ENCODE results near the gene RNF13.

The RNF13 gene

GRCh38 chr3:149975919-149976318 lies 162.9 kb downstream of the RNF13 start:
- TF ChIP-seq TAF1 (IDR thresholded peaks at IDR 0.05; ENCODE audit: borderline replicate concordance, insufficient read depth, low read length) = no peak
- no peak for TF ChIP-seq FOXP2 (optimal IDR thresholded peaks at IDR 0.05; ENCODE audit: borderline replicate concordance, extremely low read depth, extremely low read length, insufficient read depth)
- TF ChIP-seq POLR2AphosphoS5 (IDR thresholded peaks at IDR 0.05; ENCODE audit: low read depth, low read length) = no peak
- TF ChIP-seq, protein P1, sequence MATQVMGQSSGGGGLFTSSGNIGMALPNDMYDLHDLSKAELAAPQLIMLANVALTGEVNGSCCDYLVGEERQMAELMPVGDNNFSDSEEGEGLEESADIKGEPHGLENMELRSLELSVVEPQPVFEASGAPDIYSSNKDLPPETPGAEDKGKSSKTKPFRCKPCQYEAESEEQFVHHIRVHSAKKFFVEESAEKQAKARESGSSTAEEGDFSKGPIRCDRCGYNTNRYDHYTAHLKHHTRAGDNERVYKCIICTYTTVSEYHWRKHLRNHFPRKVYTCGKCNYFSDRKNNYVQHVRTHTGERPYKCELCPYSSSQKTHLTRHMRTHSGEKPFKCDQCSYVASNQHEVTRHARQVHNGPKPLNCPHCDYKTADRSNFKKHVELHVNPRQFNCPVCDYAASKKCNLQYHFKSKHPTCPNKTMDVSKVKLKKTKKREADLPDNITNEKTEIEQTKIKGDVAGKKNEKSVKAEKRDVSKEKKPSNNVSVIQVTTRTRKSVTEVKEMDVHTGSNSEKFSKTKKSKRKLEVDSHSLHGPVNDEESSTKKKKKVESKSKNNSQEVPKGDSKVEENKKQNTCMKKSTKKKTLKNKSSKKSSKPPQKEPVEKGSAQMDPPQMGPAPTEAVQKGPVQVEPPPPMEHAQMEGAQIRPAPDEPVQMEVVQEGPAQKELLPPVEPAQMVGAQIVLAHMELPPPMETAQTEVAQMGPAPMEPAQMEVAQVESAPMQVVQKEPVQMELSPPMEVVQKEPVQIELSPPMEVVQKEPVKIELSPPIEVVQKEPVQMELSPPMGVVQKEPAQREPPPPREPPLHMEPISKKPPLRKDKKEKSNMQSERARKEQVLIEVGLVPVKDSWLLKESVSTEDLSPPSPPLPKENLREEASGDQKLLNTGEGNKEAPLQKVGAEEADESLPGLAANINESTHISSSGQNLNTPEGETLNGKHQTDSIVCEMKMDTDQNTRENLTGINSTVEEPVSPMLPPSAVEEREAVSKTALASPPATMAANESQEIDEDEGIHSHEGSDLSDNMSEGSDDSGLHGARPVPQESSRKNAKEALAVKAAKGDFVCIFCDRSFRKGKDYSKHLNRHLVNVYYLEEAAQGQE (IDR thresholded peaks at IDR 0.05; ENCODE audit: insufficient read depth in 1 of 2, low read depth in 2 of 2, low read length in 2 of 2) = no peak
- TF ChIP-seq SIN3A (IDR thresholded peaks at IDR 0.05; ENCODE audit: borderline replicate concordance, insufficient read depth, low read length) = no peak

- TF ChIP-seq FOXP2 (optimal IDR thresholded peaks at IDR 0.05; ENCODE audit: borderline replicate concordance, extremely low read depth, extremely low read length, insufficient read depth) (no peak), SIN3A (IDR thresholded peaks at IDR 0.05; ENCODE audit: borderline replicate concordance, insufficient read depth, low read length) (no peak), POLR2AphosphoS5 (IDR thresholded peaks at IDR 0.05; ENCODE audit: low read depth, low read length) (no peak), TAF1 (IDR thresholded peaks at IDR 0.05; ENCODE audit: borderline replicate concordance, insufficient read depth, low read length) (no peak)
- TF ChIP-seq, protein P1 (IDR thresholded peaks at IDR 0.05; ENCODE audit: insufficient read depth in 1 of 2, low read depth in 2 of 2, low read length in 2 of 2) = no peak
These were observed 164.4 kb downstream of the RNF13 start for GRCh38 chr3:149977386-149977785.

GRCh38 chr3:149983628-149984027 lies 170.6 kb downstream of the RNF13 start:
- TF ChIP-seq FOXP2 (optimal IDR thresholded peaks at IDR 0.05; ENCODE audit: borderline replicate concordance, extremely low read depth, extremely low read length, insufficient read depth) (no peak), POLR2AphosphoS5 (IDR thresholded peaks at IDR 0.05; ENCODE audit: low read depth, low read length) (no peak), SIN3A (IDR thresholded peaks at IDR 0.05; ENCODE audit: borderline replicate concordance, insufficient read depth, low read length) (no peak), TAF1 (IDR thresholded peaks at IDR 0.05; ENCODE audit: borderline replicate concordance, insufficient read depth, low read length) (no peak)
- TF ChIP-seq, protein P1 (IDR thresholded peaks at IDR 0.05; ENCODE audit: insufficient read depth in 1 of 2, low read depth in 2 of 2, low read length in 2 of 2) = no peak

- TF ChIP-seq FOXP2 (optimal IDR thresholded peaks at IDR 0.05; ENCODE audit: borderline replicate concordance, extremely low read depth, extremely low read length, insufficient read depth) (no peak), SIN3A (IDR thresholded peaks at IDR 0.05; ENCODE audit: borderline replicate concordance, insufficient read depth, low read length) (no peak), TAF1 (IDR thresholded peaks at IDR 0.05; ENCODE audit: borderline replicate concordance, insufficient read depth, low read length) (no peak), POLR2AphosphoS5 (IDR thresholded peaks at IDR 0.05; ENCODE audit: low read depth, low read length) (no peak)
- TF ChIP-seq, protein P1 (IDR thresholded peaks at IDR 0.05; ENCODE audit: insufficient read depth in 1 of 2, low read depth in 2 of 2, low read length in 2 of 2) = no peak
These were observed 176.3 kb downstream of the RNF13 start for GRCh38 chr3:149989307-149989706.
